Mononuclear cell (primary cell): ENCODE measurements around the gene RMRP. TPM values are rescaled to one million over a fixed set of nuclear protein-coding genes. Genes with fewer than 3 reads are reported as not detected.
"Not testable (repeated sequence)": the region's sequence is repeated elsewhere in the genome, so short reads cannot be mapped to it uniquely, and the experiment has no call there.

Experiments
- H3K27me3 ChIP-seq: 2 replicates; pipeline ENCODE4 v1.6.0; 2011; ENCODE audit warnings: low read length, control low read depth; ENCODE audit not compliant: insufficient read depth
- H3K4me1 ChIP-seq: 2 replicates; pipeline ENCODE4 v1.5.1; 2011; ENCODE audit warnings: mild to moderate bottlenecking, low read length, control low read depth; ENCODE audit not compliant: insufficient read depth
- H3K4me3 ChIP-seq: 2 replicates; pipeline ENCODE4 v1.5.1; 2011; ENCODE audit warnings: mild to moderate bottlenecking, low read length, moderate library complexity
- H3K9me3 ChIP-seq: 2 replicates; pipeline ENCODE4 v1.5.1; 2011; ENCODE audit warnings: low read depth, mild to moderate bottlenecking, control low read depth, low read length
- total RNA-seq: library from RNA; depleted of rRNA; stranded (reverse); fragments of >200 nt; gene quantifications from one replicate; pipeline ENCODE4 v1.2.3, GENCODE V29; 2012

The RMRP gene
- total RNA-seq, 1 donor: 37,843 TPM

GRCh38 chr9:35646533-35647265, 11.1 kb downstream of the RMRP start:
- Histone ChIP-seq H3K9me3 (no peaks in the 10 kb centered on the region), H3K4me3 (peak overlapping the region; percentile 51), H3K4me1 (peaks cover 92% of the 10 kb centered on the region), H3K27me3 (no peaks in the 10 kb centered on the region)

- no peaks in the 10 kb centered on the region for H3K9me3 ChIP-seq
- H3K27me3 ChIP-seq: no peaks in the 10 kb centered on the region
- H3K4me3 ChIP-seq: peak overlapping the region; percentile 51
- peaks cover 92% of the 10 kb centered on the region for H3K4me1 ChIP-seq
These were observed 11.7 kb downstream of the RMRP start for GRCh38 chr9:35646153-35646532.

- H3K9me3 ChIP-seq, H3K27me3 ChIP-seq: not testable (repeated sequence)
- peak overlapping the region; percentile 51 for H3K4me3 ChIP-seq
- peaks cover 92% of the 10 kb centered on the region for H3K4me1 ChIP-seq
These were observed 12.1 kb downstream of the RMRP start for GRCh38 chr9:35645736-35646135.

- no peak overlapping the region for H3K4me3 ChIP-seq
- H3K27me3 ChIP-seq: no peaks in the 10 kb centered on the region
- peaks cover 95% of the 10 kb centered on the region for H3K4me1 ChIP-seq
- H3K9me3 ChIP-seq: no peaks in the 10 kb centered on the region
These were observed 14.8 kb downstream of the RMRP start for GRCh38 chr9:35643046-35643445.

GRCh38 chr9:35641478-35641877, 16.3 kb downstream of the RMRP start:
- H3K9me3 ChIP-seq, H3K4me3 ChIP-seq, H3K27me3 ChIP-seq: not testable (repeated sequence)
- H3K4me1 ChIP-seq: peaks cover 97% of the 10 kb centered on the region

- peaks cover 98% of the 10 kb centered on the region for H3K4me1 ChIP-seq
- H3K4me3 ChIP-seq, H3K27me3 ChIP-seq, H3K9me3 ChIP-seq: not testable (repeated sequence)
These were observed 17.4 kb downstream of the RMRP start for GRCh38 chr9:35640431-35640830.

GRCh38 chr9:35639631-35640030, 18.2 kb downstream of the RMRP start:
- Histone ChIP-seq H3K4me1 (peaks cover 98% of the 10 kb centered on the region), H3K9me3 (no peaks in the 10 kb centered on the region), H3K4me3 (no peak overlapping the region), H3K27me3 (no peaks in the 10 kb centered on the region)

GRCh38 chr9:35639225-35639624, 18.6 kb downstream of the RMRP start:
- H3K4me1 ChIP-seq: peaks cover 98% of the 10 kb centered on the region
- H3K4me3 ChIP-seq: not testable (repeated sequence)

GRCh38 chr9:35638751-35639150, 19.1 kb downstream of the RMRP start:
- H3K4me3 ChIP-seq, H3K9me3 ChIP-seq, H3K27me3 ChIP-seq: not testable (repeated sequence)
- peaks cover 96% of the 10 kb centered on the region for H3K4me1 ChIP-seq

More at GRCh38 chr9:35639225-35639624, 18.6 kb downstream of the RMRP start:
- H3K9me3 ChIP-seq, H3K27me3 ChIP-seq: not testable (repeated sequence)

- H3K9me3 ChIP-seq, H3K4me3 ChIP-seq, H3K27me3 ChIP-seq: not testable (repeated sequence)
- peaks cover 85% of the 10 kb centered on the region for H3K4me1 ChIP-seq
These were observed 20.3 kb downstream of the RMRP start for GRCh38 chr9:35637427-35637955.

- H3K4me1 ChIP-seq: peaks cover 78% of the 10 kb centered on the region
- not testable (repeated sequence) for H3K9me3 ChIP-seq, H3K27me3 ChIP-seq, H3K4me3 ChIP-seq
These were observed 21.0 kb downstream of the RMRP start for GRCh38 chr9:35636877-35637246.

- no peaks in the 10 kb centered on the region for H3K27me3 ChIP-seq
- H3K4me3 ChIP-seq: no peak overlapping the region
- H3K4me1 ChIP-seq: peaks cover 73% of the 10 kb centered on the region
- H3K9me3 ChIP-seq: no peaks in the 10 kb centered on the region
These were observed 21.5 kb downstream of the RMRP start for GRCh38 chr9:35636135-35636876.

- Histone ChIP-seq H3K9me3 (no peaks in the 10 kb centered on the region), H3K4me1 (peaks cover 67% of the 10 kb centered on the region), H3K27me3 (no peaks in the 10 kb centered on the region), H3K4me3 (no peak overlapping the region)
These were observed 22.1 kb downstream of the RMRP start for GRCh38 chr9:35635730-35636129.

- Histone ChIP-seq H3K4me1 (peaks cover 9% of the 10 kb centered on the region), H3K9me3 (no peaks in the 10 kb centered on the region), H3K27me3 (no peaks in the 10 kb centered on the region), H3K4me3 (no peak overlapping the region)
These were observed 28.2 kb downstream of the RMRP start for GRCh38 chr9:35629597-35629996.

GRCh38 chr9:35628389-35628991, 29.3 kb downstream of the RMRP start:
- H3K27me3 ChIP-seq: no peaks in the 10 kb centered on the region
- H3K4me1 ChIP-seq: peaks cover 4% of the 10 kb centered on the region
- H3K4me3 ChIP-seq: no peak overlapping the region
- H3K9me3 ChIP-seq: no peaks in the 10 kb centered on the region
